D341Med (cell line): ENCODE data around the gene POP4.

Source experiments
- DNase-seq: peaks from one replicate; pipeline ENCODE4 v3.0.0; 2012; ENCODE audit warnings: low spot score

The POP4 gene

GRCh38 chr19:29576761-29577648 is 29.1 kb upstream of the POP4 start:
- DNase-seq = no peak

- DNase-seq = no peak
Measured at GRCh38 chr19:29577649-29577963, 28.5 kb upstream of the POP4 start.

GRCh38 chr19:29578349-29578748 is 27.7 kb upstream of the POP4 start:
- DNase-seq = no peak

- no peak for DNase-seq
Measured at GRCh38 chr19:29579308-29579910, 26.7 kb upstream of the POP4 start.

GRCh38 chr19:29581398-29581797 is 24.7 kb upstream of the POP4 start:
- no peak for DNase-seq

GRCh38 chr19:29583196-29583999 is 22.7 kb upstream of the POP4 start:
- no peak for DNase-seq

- DNase-seq = no peak
Measured at GRCh38 chr19:29586401-29586800, 19.7 kb upstream of the POP4 start.

GRCh38 chr19:29587059-29587458 is 19.0 kb upstream of the POP4 start:
- DNase-seq = no peak

GRCh38 chr19:29587518-29587986 is 18.5 kb upstream of the POP4 start:
- DNase-seq = no peak

GRCh38 chr19:29588095-29588494 is 18.0 kb upstream of the POP4 start:
- no peak for DNase-seq

- no peak for DNase-seq
Measured at GRCh38 chr19:29590278-29590677, 15.8 kb upstream of the POP4 start.

GRCh38 chr19:29591670-29592069 is 14.4 kb upstream of the POP4 start:
- no peak for DNase-seq

GRCh38 chr19:29593869-29594268 is 12.2 kb upstream of the POP4 start:
- no peak for DNase-seq

GRCh38 chr19:29596080-29596727 is 9.9 kb upstream of the POP4 start:
- no peak for DNase-seq

GRCh38 chr19:29596885-29597525 is 9.1 kb upstream of the POP4 start:
- no peak for DNase-seq

- DNase-seq = no peak
Measured at GRCh38 chr19:29598036-29598435, 8.0 kb upstream of the POP4 start.

GRCh38 chr19:29598496-29598895 is 7.6 kb upstream of the POP4 start:
- no peak for DNase-seq

GRCh38 chr19:29603308-29603707 is 2.8 kb upstream of the POP4 start:
- no peak for DNase-seq

- peak; percentile 55 for DNase-seq
Measured at GRCh38 chr19:29606420-29606747, 301 bp downstream of the POP4 start.

- no peak for DNase-seq
Measured at GRCh38 chr19:29609636-29610035, 3.6 kb downstream of the POP4 start.

GRCh38 chr19:29610213-29610573 is 4.1 kb downstream of the POP4 start:
- no peak for DNase-seq
